Ovary (tissue), 3 donors: Measurements from ENCODE around the gene PEX1.

Experiments
- CTCF ChIP-seq, 3 donors: fragments of 450-650 bp in 2 of 3; fragments of 200-600 bp in 1 of 3; IDR thresholded peaks; one replicate each; pipeline versions ENCODE4 v1.5.1 to v1.8.0; 2016 to 2022; ENCODE audit warnings: antibody characterized with exemption in 3 of 3, mild to moderate bottlenecking in 1 of 3
- EP300 ChIP-seq: sonication (generic); formaldehyde crosslinking; IDR thresholded peaks from one replicate; pipeline ENCODE4 v1.6.1; 2017; ENCODE audit warnings: antibody characterized with exemption
- POLR2A ChIP-seq: fragments of 450-650 bp; IDR thresholded peaks from one replicate; pipeline ENCODE4 v1.6.1; 2017; ENCODE audit warnings: antibody characterized with exemption, mild to moderate bottlenecking, moderate library complexity
- donor health status: DM: no; HTN: no; CAD: no.

- TF ChIP-seq CTCF (IDR thresholded peaks at IDR 0.05) (no peak), EP300 (no peak), POLR2A (no peak)
Observed at GRCh38 chr7:92437956-92438491, 90.3 kb downstream of the PEX1 start.
